ENCODE results near the gene DYNLT2. TPM values are rescaled to one million over a fixed set of nuclear protein-coding genes. Genes with fewer than 3 reads are reported as not detected.

DYNLT2 gene
- total RNA-seq, 2 donors from 2014 or later = 2.2 to 7.2 TPM

DNA sequence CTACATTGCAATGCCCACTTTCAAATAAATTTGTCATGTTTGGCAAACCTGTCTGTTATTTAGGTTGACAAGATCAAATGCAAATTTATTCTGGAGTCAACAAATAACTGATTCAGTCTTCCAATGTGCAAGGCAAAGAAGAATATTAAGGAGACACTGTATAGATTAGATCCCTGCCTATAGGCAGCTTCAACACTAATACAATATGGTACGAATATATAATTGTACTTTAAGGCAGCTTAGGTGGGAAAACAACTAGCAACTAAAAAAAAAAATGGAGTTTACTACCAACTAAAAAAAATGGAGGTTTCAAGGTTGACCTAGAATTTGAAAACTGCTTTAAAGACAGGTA, 25.3 kb downstream of the DYNLT2 start:
- Histone ChIP-seq H3K9me3 (no peaks in the 10 kb centered on the region), H3K4me1 (replicated peaks) (peaks cover 9% of the 10 kb centered on the region), H3K27ac (no peak overlapping the region), H3K4me3 (no peak overlapping the region), H3K36me3 (no peaks in the 10 kb centered on the region), H3K27me3 (replicated peaks; ENCODE audit: insufficient read depth) (no peaks in the 10 kb centered on the region)
- no peak for DNase-seq (ENCODE audit: low spot score)
- 95% methylated on average over 1 of the region's 1 CpG for WGBS
- TF ChIP-seq POLR2A (IDR thresholded peaks at IDR 0.05) = no peak
- TF ChIP-seq, protein P1, sequence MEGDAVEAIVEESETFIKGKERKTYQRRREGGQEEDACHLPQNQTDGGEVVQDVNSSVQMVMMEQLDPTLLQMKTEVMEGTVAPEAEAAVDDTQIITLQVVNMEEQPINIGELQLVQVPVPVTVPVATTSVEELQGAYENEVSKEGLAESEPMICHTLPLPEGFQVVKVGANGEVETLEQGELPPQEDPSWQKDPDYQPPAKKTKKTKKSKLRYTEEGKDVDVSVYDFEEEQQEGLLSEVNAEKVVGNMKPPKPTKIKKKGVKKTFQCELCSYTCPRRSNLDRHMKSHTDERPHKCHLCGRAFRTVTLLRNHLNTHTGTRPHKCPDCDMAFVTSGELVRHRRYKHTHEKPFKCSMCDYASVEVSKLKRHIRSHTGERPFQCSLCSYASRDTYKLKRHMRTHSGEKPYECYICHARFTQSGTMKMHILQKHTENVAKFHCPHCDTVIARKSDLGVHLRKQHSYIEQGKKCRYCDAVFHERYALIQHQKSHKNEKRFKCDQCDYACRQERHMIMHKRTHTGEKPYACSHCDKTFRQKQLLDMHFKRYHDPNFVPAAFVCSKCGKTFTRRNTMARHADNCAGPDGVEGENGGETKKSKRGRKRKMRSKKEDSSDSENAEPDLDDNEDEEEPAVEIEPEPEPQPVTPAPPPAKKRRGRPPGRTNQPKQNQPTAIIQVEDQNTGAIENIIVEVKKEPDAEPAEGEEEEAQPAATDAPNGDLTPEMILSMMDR (IDR thresholded peaks at IDR 0.05) = no peak
- intact Hi-C loops (cut with DNase I) = no loop called here

DNA sequence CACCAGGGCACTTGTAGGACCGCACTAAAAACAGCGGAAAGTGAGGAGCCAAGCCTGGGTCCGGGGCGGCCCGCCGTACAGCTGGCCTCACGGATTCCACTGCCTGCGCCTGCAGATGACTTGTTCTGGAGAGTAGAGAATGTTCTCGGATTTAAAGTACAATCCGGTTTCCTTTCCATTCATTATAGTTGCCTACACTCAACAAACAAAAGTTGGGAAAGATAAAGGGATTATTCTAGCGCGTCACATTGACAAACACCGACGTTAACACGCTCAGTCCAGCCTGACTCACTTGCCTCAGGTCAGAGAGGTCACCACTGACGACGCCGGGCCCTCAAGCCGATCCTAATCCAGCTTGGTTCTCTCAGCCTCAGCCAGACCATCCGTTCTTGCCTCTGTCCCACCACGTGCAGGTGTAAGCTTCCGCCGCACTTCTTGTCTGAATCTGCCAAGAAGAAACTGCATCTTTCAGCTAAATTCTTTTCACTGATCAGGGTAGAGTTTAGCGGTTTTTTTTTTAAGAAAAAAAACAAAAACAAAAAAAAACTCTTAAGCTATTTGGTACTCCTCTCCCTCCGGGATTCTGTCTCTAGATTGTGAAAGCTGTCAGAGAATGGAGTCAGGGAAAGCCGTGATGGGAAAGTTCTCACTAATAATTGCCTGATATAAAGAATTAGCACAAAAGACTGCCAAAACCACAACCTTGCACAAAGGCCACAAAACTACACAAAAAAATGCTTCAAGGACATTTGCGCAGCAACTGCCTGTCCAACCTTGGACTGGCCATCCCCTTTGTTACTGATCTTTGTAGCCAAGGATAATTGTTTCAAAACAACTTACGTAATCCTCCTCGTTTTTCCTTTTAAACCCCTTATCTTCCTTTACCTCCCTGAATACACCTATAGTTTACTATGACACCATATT, 26.0 kb downstream of the DYNLT2 start:
- peaks cover 9% of the 10 kb centered on the region for H3K4me1 ChIP-seq (replicated peaks)
- 22% methylated on average over 29 of the region's 29 CpGs for WGBS
- intact Hi-C loops (cut with DNase I) = no loop called here

DNA sequence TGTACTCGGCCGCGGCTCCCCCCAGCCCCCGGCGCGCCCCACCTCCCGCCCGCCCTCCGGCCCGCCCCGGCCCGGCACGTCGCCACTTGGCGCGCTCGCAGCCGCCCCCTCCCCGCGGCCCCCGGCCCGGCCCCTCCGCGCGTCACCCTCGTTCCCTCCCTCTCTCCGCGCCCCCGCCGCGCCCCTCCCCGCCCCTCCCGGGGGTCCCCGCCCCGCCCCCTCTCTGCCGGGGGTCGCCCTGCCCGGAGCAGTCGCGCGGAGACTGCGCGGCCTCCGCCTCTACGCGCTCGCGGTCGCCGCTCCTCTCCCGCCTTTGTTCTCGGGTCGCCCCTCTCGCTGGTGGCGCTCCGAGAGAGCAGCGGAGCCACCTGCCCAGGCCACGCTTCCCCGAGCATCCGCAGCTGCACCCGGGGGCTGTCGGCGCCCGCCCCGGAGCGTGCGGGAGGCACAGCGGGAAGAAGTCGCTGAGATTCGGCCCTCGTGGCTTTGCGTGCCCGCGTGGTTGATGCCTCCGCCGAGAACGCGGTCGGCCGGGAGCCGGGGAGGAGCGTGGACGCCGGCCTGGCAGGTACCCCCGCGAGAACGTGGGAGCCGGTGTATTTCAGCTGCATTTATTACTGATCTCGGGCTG, 26.8 kb downstream of the DYNLT2 start, which contains the start of gene PHF10:
Gene PHF10, minus strand, starts transcription at position 7 of the 631 bp plus-strand sequence. CDS start 569 bp downstream, outside the sequence.
- H3K36me3 ChIP-seq = no peaks in the 10 kb centered on the region
- peak within 1 kb of the TSS; percentile 63 to 82 for H3K4me3 ChIP-seq
- peak; percentile 40 for DNase-seq (ENCODE audit: low spot score)
- peak within 1 kb of the TSS; percentile 89 to 94 for H3K27ac ChIP-seq
- TF ChIP-seq, protein P1 (IDR thresholded peaks at IDR 0.05) = no peak
- peak; percentile 6 for TF ChIP-seq POLR2A (IDR thresholded peaks at IDR 0.05)
- intact Hi-C loops (cut with DNase I) = loop anchor here (1.0 kb wide), 1 partner anchor 22 kb away; the partner anchor contains the start of genes C6orf120 and WDR27
- H3K9me3 ChIP-seq = no peaks in the 10 kb centered on the region
- H3K27me3 ChIP-seq (replicated peaks; ENCODE audit: insufficient read depth) = no peaks in the 10 kb centered on the region
- WGBS = 2% methylated on average over 40 of the region's 89 CpGs
- H3K4me1 ChIP-seq (replicated peaks) = peaks cover 9% of the 10 kb centered on the region

More for the DNA sequence above, 26.0 kb downstream of the DYNLT2 start:
- Histone ChIP-seq H3K27ac (peak overlapping the region; percentile 87 to 92), H3K36me3 (no peaks in the 10 kb centered on the region), H3K4me3 (peak overlapping the region; percentile 63 to 80), H3K27me3 (replicated peaks; ENCODE audit: insufficient read depth) (no peaks in the 10 kb centered on the region), H3K9me3 (no peaks in the 10 kb centered on the region)
- TF ChIP-seq, protein P1 (IDR thresholded peaks at IDR 0.05) = no peak
- TF ChIP-seq POLR2A (IDR thresholded peaks at IDR 0.05) (peak; percentile 22), POLR2AphosphoS5 (IDR thresholded peaks at IDR 0.05) (peak; percentile 20)
- peak; percentile 16 for DNase-seq (ENCODE audit: low spot score)

DNA sequence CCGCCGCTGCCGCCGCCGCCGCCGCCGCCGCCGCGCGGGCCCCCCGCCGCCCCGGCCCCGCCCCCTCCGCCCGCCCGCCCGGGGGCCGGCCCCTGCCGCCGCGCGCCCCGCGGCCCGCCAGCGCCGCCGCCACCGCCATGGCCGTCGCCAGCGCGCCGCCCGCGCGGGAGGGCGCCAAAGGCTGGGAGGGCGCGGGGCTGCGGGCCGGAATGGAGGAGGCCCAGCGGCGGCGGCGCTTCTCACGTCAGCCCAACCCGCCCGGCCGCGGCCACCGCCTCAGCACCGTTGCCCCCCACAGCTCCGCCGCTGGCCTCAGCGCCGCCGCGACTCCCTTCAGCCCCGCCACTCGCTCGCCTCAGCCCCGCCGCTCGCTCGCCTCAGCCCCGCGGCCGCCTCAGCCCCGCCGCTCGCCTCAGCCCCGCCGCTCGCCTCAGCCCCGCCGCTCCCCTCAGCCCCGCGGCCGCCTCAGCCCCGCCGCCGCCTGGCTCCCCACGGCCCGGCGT, 27.3 kb downstream of the DYNLT2 start:
- WGBS = under 1% methylated on average over 39 of the region's 89 CpGs
- peak; percentile 22 for DNase-seq (ENCODE audit: low spot score)
- no peak for TF ChIP-seq POLR2AphosphoS5 (IDR thresholded peaks at IDR 0.05)
- no peak for TF ChIP-seq POLR2A (IDR thresholded peaks at IDR 0.05)
- TF ChIP-seq, protein P1 (IDR thresholded peaks at IDR 0.05) = no peak
- intact Hi-C loops (cut with DNase I) = loop anchor here (1.0 kb wide), 1 partner anchor 22 kb away; the partner anchor contains the start of genes C6orf120 and WDR27
- no peaks in the 10 kb centered on the region for H3K9me3 ChIP-seq
- H3K4me3 ChIP-seq = peak overlapping the region; percentile 63 to 80
- peaks cover 13% of the 10 kb centered on the region for H3K4me1 ChIP-seq (replicated peaks)
- H3K27ac ChIP-seq = peak overlapping the region; percentile 87 to 92
- no peaks in the 10 kb centered on the region for H3K36me3 ChIP-seq
- no peaks in the 10 kb centered on the region for H3K27me3 ChIP-seq (replicated peaks; ENCODE audit: insufficient read depth)

All from prostate gland (tissue), 2 donors.